Esophagus muscularis mucosa (tissue), 3 donors: ENCODE measurements around the gene GLIS1.

Experiments
- CTCF ChIP-seq, 3 experiments: fragments of 200-600 bp in 2 of 3; fragments of 450-650 bp in 1 of 3; sonication (generic) in 2 of 3; IDR thresholded peaks; one replicate each; pipeline ENCODE4 v1.5.1; 2017 to 2019; ENCODE audit warnings: antibody characterized with exemption in 3 of 3, mild to moderate bottlenecking in 2 of 3, moderate library complexity in 1 of 3
- POLR2A ChIP-seq: fragments of 450-650 bp; IDR thresholded peaks from one replicate; pipeline ENCODE4 v1.6.1; 2017; ENCODE audit warnings: antibody characterized with exemption, moderate library complexity, mild to moderate bottlenecking, low read depth

- no peak for TF ChIP-seq CTCF (IDR thresholded peaks at IDR 0.05)
- TF ChIP-seq POLR2A, result no peak
These were observed 227.5 kb downstream of the GLIS1 start for GRCh38 chr1:53511323-53511932.
